Measurements from ENCODE around the gene APBA3.

DNA sequence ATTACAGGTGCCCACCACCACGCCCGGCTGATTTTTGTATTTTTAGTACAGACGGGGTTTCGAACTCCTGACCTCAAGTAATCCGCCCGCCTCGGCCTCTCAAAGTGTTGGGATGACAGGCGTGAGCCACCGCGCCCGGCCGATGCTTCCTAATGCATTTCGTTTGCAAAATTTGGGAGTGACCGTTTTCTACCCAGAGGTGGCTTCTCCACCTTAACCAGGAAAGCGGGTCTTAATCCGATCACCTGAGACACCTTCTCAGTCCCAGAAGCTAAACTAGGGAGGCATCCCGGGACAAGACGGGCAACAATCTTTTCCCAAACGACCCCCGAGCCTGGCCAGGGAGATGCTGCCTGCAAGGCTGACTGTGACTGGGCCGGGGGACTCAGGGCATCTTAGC, 39.5 kb upstream of the APBA3 start:
- TF ChIP-seq, protein P1, sequence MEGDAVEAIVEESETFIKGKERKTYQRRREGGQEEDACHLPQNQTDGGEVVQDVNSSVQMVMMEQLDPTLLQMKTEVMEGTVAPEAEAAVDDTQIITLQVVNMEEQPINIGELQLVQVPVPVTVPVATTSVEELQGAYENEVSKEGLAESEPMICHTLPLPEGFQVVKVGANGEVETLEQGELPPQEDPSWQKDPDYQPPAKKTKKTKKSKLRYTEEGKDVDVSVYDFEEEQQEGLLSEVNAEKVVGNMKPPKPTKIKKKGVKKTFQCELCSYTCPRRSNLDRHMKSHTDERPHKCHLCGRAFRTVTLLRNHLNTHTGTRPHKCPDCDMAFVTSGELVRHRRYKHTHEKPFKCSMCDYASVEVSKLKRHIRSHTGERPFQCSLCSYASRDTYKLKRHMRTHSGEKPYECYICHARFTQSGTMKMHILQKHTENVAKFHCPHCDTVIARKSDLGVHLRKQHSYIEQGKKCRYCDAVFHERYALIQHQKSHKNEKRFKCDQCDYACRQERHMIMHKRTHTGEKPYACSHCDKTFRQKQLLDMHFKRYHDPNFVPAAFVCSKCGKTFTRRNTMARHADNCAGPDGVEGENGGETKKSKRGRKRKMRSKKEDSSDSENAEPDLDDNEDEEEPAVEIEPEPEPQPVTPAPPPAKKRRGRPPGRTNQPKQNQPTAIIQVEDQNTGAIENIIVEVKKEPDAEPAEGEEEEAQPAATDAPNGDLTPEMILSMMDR (optimal IDR thresholded peaks at IDR 0.05 in 1 of 3, IDR thresholded peaks at IDR 0.05 in 1 of 3, conservative IDR thresholded peaks at IDR 0.05 in 1 of 3; ENCODE audit: extremely low read depth in 1 of 3, insufficient read depth in 2 of 3, low read length in 3 of 3), result no peak
- TF ChIP-seq EZH2 (IDR thresholded peaks at IDR 0.05; ENCODE audit: low read length), result no peak
